ENCODE data around the gene CLTCL1.
"Not testable (repeated sequence)": the region's sequence is repeated elsewhere in the genome, so short reads cannot be mapped to it uniquely, and the experiment has no call there.

Gene CLTCL1

GRCh38 chr22:19319281-19319680 is 27.8 kb upstream of the CLTCL1 start:
- peaks cover 11% of the 10 kb centered on the region for H3K9me3 ChIP-seq
- no peak overlapping the region for H3K4me3 ChIP-seq (ENCODE audit: low read depth in 1 of 2, low read length in 1 of 2)
- no peak for TF ChIP-seq CTCF (IDR thresholded peaks at IDR 0.05)
- H3K27me3 ChIP-seq: no peaks in the 10 kb centered on the region
- peaks cover 35 to 42% of the 10 kb centered on the region in 2 experiments for H3K4me1 ChIP-seq (ENCODE audit: control insufficient read depth in 1 of 2, insufficient read depth in 1 of 2, low read depth in 1 of 2, low read length in 1 of 2)
- H3K27ac ChIP-seq: no peak overlapping the region
- no peaks in the 10 kb centered on the region for H3K36me3 ChIP-seq

- H3K27me3 ChIP-seq: no peaks in the 10 kb centered on the region
- TF ChIP-seq CTCF (IDR thresholded peaks at IDR 0.05): no peak
- peaks cover 20 to 28% of the 10 kb centered on the region in 2 experiments for H3K4me1 ChIP-seq (ENCODE audit: control insufficient read depth in 1 of 2, insufficient read depth in 1 of 2, low read depth in 1 of 2, low read length in 1 of 2)
- peaks cover 11% of the 10 kb centered on the region for H3K9me3 ChIP-seq
- H3K27ac ChIP-seq: no peak overlapping the region
- H3K4me3 ChIP-seq (ENCODE audit: low read depth in 1 of 2, low read length in 1 of 2): no peak overlapping the region
- H3K36me3 ChIP-seq: no peaks in the 10 kb centered on the region
Measured at GRCh38 chr22:19317865-19318264, 26.3 kb upstream of the CLTCL1 start.

DNA sequence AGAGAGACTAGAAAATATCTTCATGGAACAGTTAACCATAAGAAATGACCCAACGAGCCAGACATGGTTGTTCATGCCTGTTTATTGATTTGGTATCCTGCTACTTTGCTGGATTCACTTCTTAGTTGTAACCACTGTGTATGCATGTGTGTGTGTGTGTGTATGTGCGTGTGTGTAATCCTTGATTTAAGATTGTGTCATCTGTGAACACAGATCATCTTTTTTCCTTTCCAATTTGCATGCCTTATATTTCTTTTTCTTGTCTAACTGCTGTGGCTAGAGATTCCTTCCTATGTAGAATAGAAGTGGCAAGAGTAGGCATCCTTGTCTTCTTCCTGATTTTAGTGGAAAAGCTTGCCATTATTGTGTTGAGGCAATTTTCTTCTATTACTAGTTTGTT is 16.4 kb upstream of the CLTCL1 start:
- no peaks in the 10 kb centered on the region for H3K4me1 ChIP-seq (ENCODE audit: control insufficient read depth in 1 of 2, insufficient read depth in 1 of 2, low read depth in 1 of 2, low read length in 1 of 2)
- TF ChIP-seq CTCF (IDR thresholded peaks at IDR 0.05): no peak
- H3K4me3 ChIP-seq (ENCODE audit: low read depth in 1 of 2, low read length in 1 of 2): no peak overlapping the region
- H3K36me3 ChIP-seq: no peaks in the 10 kb centered on the region
- no peaks in the 10 kb centered on the region for H3K27me3 ChIP-seq
- H3K27ac ChIP-seq: no peak overlapping the region
- H3K9me3 ChIP-seq: no peaks in the 10 kb centered on the region

DNA sequence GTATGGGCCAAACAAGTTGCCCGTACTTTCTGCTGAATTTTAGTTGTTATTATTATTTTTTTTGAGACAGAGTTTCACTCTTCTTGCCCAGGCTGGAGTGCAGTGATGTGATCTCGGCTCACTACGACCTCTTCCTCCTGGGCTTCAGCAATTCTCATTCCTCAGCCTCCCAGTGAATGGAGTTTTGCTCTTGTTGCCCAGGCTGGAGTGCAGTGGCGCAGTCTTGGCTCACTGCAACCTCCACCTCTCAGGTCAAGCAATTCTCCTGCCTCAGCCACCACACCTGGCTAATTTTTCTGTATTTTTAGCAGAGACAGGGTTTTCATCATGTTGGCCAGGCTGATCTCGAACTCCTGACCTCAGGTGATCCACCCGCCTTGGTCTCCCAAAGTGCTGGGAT is 15.0 kb upstream of the CLTCL1 start:
- not testable (repeated sequence) for H3K36me3 ChIP-seq; H3K27ac ChIP-seq; H3K9me3 ChIP-seq; H3K4me1 ChIP-seq (ENCODE audit: control insufficient read depth in 1 of 2, insufficient read depth in 1 of 2, low read depth in 1 of 2, low read length in 1 of 2); H3K27me3 ChIP-seq; H3K4me3 ChIP-seq (ENCODE audit: low read depth in 1 of 2, low read length in 1 of 2)

DNA sequence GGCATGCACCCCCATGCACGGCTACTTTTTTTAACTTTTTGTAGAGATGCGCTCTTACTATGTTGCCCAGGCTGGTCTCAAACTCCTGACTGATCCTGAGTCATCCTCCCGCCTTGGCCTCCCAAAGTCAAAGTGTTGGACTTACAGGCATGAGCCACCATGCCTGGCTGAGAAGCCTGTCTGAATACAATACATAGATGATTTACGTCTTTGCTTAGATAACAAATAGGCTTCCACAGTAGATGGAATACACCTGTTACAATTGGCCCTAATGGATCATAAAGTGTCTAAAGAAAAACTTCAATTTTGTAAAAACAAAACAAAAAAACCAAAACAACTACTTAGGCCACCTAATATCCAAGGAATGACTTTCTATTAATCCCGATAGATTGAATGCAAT is 13.0 kb upstream of the CLTCL1 start:
- Histone ChIP-seq H3K9me3 (no peaks in the 10 kb centered on the region), H3K4me1 (ENCODE audit: control insufficient read depth in 1 of 2, insufficient read depth in 1 of 2, low read depth in 1 of 2, low read length in 1 of 2) (peaks cover 9 to 10% of the 10 kb centered on the region in 2 experiments), H3K27me3 (no peaks in the 10 kb centered on the region), H3K27ac (no peak overlapping the region), H3K4me3 (ENCODE audit: low read depth in 1 of 2, low read length in 1 of 2) (no peak overlapping the region), H3K36me3 (no peaks in the 10 kb centered on the region)
- TF ChIP-seq CTCF (IDR thresholded peaks at IDR 0.05): no peak

DNA sequence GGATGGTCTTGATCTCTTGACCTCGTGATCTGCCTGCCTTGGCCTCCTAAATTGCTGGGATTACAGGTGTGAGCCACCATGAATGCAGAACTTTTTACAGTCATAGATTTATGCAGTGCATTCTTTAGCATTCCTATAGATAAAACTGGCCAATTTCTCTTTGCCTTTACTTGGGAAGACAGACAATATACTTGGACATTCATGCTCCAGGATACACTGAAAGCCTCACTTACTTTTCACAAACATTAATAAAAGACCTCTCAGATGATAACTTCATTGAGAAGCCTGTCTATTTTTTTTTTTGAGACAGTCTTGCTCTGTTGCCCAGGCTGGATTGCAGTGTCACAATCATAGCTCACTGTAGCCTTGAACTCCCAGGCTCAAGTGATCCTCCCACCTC is 12.3 kb upstream of the CLTCL1 start:
- no peaks in the 10 kb centered on the region for H3K9me3 ChIP-seq
- peaks cover 9 to 10% of the 10 kb centered on the region in 2 experiments for H3K4me1 ChIP-seq (ENCODE audit: control insufficient read depth in 1 of 2, insufficient read depth in 1 of 2, low read depth in 1 of 2, low read length in 1 of 2)
- H3K27me3 ChIP-seq: no peaks in the 10 kb centered on the region
- no peak overlapping the region for H3K27ac ChIP-seq
- no peak overlapping the region for H3K4me3 ChIP-seq (ENCODE audit: low read depth in 1 of 2, low read length in 1 of 2)
- H3K36me3 ChIP-seq: no peaks in the 10 kb centered on the region
- no peak for TF ChIP-seq CTCF (IDR thresholded peaks at IDR 0.05)

Data from neutrophil (primary cell).